Measurements from ENCODE around the gene CLHC1. TPM values are rescaled to one million over a fixed set of nuclear protein-coding genes. Genes with fewer than 3 reads are reported as not detected.
"Not testable (repeated sequence)": the region's sequence is repeated elsewhere in the genome, so short reads cannot be mapped to it uniquely, and the experiment has no call there.

Gene CLHC1
- total RNA-seq, 1 experiment from 2014 or later: 9.2 TPM

DNA sequence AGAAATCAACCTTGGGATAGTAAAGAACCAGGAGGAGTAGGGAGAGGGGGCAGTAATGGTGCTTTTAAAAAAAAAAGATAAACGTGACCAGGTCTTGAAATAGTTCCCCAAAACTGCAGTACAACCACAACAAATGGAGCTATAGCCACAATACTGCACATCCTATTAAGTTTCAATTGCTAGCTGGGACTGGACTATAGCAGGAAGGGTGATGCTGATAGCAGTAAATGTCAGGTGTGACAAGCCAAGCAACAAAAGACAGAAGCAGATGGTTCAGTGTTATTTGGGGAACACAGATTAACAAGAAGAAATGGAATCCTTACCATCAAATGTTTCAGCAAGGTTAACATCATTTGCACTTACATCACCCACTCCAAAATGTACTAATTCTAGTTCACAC lies 10.5 kb upstream of the CLHC1 start:
- Histone ChIP-seq H2AFZ (ENCODE audit: low read length) (no peak overlapping the region), H3K79me1 (ENCODE audit: insufficient read depth, low read depth, low read length, poor library complexity, severe bottlenecking) (no peaks in the 10 kb centered on the region), H3K56ac (ENCODE audit: insufficient read length, low read depth, low read length) (no peak overlapping the region), H3K18ac (ENCODE audit: insufficient read length, low read depth, low read length) (no peak overlapping the region), H4K91ac (ENCODE audit: insufficient read length, low read depth, low read length) (no peak overlapping the region), H2BK120ac (ENCODE audit: low read depth, low read length, poor library complexity, severe bottlenecking) (no peak overlapping the region), H2BK12ac (ENCODE audit: insufficient read length, low read depth, low read length) (no peak overlapping the region), H2BK15ac (ENCODE audit: low read depth, low read length) (no peak overlapping the region), H2BK5ac (ENCODE audit: insufficient read length, low read length) (no peak overlapping the region), H3K23ac (ENCODE audit: insufficient read length, low read depth, low read length) (no peak overlapping the region), H3K9ac (ENCODE audit: extremely low read depth, insufficient read length, low read length) (no peak overlapping the region), H3K9me3 (ENCODE audit: control insufficient read depth, low read depth, low read length) (no peaks in the 10 kb centered on the region), H3K4me2 (ENCODE audit: insufficient read depth, insufficient read length, low read length) (no peak overlapping the region), H3K14ac (ENCODE audit: insufficient read depth, low read length) (no peak overlapping the region), H2AK5ac (ENCODE audit: insufficient read length, low read length) (no peak overlapping the region), H2BK20ac (ENCODE audit: low read depth, low read length, poor library complexity, severe bottlenecking) (no peak overlapping the region), H4K20me1 (ENCODE audit: control insufficient read depth, insufficient read depth, insufficient read length) (no peaks in the 10 kb centered on the region), H3K79me2 (ENCODE audit: insufficient read depth, low read length) (no peaks in the 10 kb centered on the region), H3K4me1 (ENCODE audit: insufficient read depth, low read length) (no peaks in the 10 kb centered on the region), H3K27me3 (ENCODE audit: insufficient read depth, low read length) (no peaks in the 10 kb centered on the region), H3K4ac (ENCODE audit: low read depth, low read length) (no peak overlapping the region), H3K27ac (ENCODE audit: insufficient read length, low read depth, low read length) (no peak overlapping the region), H3K23me2 (ENCODE audit: insufficient read length, low read depth, low read length, poor library complexity, severe bottlenecking) (no peaks in the 10 kb centered on the region), H4K8ac (replicated peaks; ENCODE audit: insufficient read length, low read depth, low read length) (no peak overlapping the region), H4K5ac (ENCODE audit: insufficient read length, low read depth, low read length) (no peak overlapping the region), H3T11ph (ENCODE audit: low read length) (no peak overlapping the region)
- no CpG with 5 or more reads among the region's 1 CpG for WGBS (ENCODE audit: extremely low coverage, insufficient read length, low lambda C conversion rate)
- Mint-ChIP-seq H3K4me1 (no peaks in the 10 kb centered on the region), H3K4me3 (no peak overlapping the region), H3K9me3 (no peaks in the 10 kb centered on the region), H3K36me3 (ENCODE audit: insufficient read depth in 1 of 3, low read depth in 3 of 3) (peaks cover 0 to 67% (median 18%) of the 10 kb centered on the region in 3 experiments; a peak in 6 of 7 replicates), H3K27ac (no peak overlapping the region), H3K27me3 (ENCODE audit: low read depth) (no peaks in the 10 kb centered on the region)
- TF ChIP-seq, protein P1, sequence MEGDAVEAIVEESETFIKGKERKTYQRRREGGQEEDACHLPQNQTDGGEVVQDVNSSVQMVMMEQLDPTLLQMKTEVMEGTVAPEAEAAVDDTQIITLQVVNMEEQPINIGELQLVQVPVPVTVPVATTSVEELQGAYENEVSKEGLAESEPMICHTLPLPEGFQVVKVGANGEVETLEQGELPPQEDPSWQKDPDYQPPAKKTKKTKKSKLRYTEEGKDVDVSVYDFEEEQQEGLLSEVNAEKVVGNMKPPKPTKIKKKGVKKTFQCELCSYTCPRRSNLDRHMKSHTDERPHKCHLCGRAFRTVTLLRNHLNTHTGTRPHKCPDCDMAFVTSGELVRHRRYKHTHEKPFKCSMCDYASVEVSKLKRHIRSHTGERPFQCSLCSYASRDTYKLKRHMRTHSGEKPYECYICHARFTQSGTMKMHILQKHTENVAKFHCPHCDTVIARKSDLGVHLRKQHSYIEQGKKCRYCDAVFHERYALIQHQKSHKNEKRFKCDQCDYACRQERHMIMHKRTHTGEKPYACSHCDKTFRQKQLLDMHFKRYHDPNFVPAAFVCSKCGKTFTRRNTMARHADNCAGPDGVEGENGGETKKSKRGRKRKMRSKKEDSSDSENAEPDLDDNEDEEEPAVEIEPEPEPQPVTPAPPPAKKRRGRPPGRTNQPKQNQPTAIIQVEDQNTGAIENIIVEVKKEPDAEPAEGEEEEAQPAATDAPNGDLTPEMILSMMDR (conservative IDR thresholded peaks at IDR 0.05): no peak
- no peak for DNase-seq

- not testable (repeated sequence) for H3K23me2 ChIP-seq (ENCODE audit: insufficient read length, low read depth, low read length, poor library complexity, severe bottlenecking); H3K18ac ChIP-seq (ENCODE audit: insufficient read length, low read depth, low read length); H3T11ph ChIP-seq (ENCODE audit: low read length); H3K23ac ChIP-seq (ENCODE audit: insufficient read length, low read depth, low read length); H2BK5ac ChIP-seq (ENCODE audit: insufficient read length, low read length); H2AFZ ChIP-seq (ENCODE audit: low read length); H2AK5ac ChIP-seq (ENCODE audit: insufficient read length, low read length); H3K9me3 Mint-ChIP-seq; H3K14ac ChIP-seq (ENCODE audit: insufficient read depth, low read length); H3K4me1 ChIP-seq (ENCODE audit: insufficient read depth, low read length); H3K79me1 ChIP-seq (ENCODE audit: insufficient read depth, low read depth, low read length, poor library complexity, severe bottlenecking); H2BK120ac ChIP-seq (ENCODE audit: low read depth, low read length, poor library complexity, severe bottlenecking); DNase-seq; H4K5ac ChIP-seq (ENCODE audit: insufficient read length, low read depth, low read length); H2BK12ac ChIP-seq (ENCODE audit: insufficient read length, low read depth, low read length); H3K4me3 Mint-ChIP-seq; H3K27me3 ChIP-seq (ENCODE audit: insufficient read depth, low read length); H3K4me2 ChIP-seq (ENCODE audit: insufficient read depth, insufficient read length, low read length); H3K4me1 Mint-ChIP-seq; H4K91ac ChIP-seq (ENCODE audit: insufficient read length, low read depth, low read length); H3K9me3 ChIP-seq (ENCODE audit: control insufficient read depth, low read depth, low read length); H3K27me3 Mint-ChIP-seq (ENCODE audit: low read depth); H4K20me1 ChIP-seq (ENCODE audit: control insufficient read depth, insufficient read depth, insufficient read length); H3K4ac ChIP-seq (ENCODE audit: low read depth, low read length); H3K56ac ChIP-seq (ENCODE audit: insufficient read length, low read depth, low read length); H2BK20ac ChIP-seq (ENCODE audit: low read depth, low read length, poor library complexity, severe bottlenecking); H3K9ac ChIP-seq (ENCODE audit: extremely low read depth, insufficient read length, low read length); H4K8ac ChIP-seq (replicated peaks; ENCODE audit: insufficient read length, low read depth, low read length); H3K27ac Mint-ChIP-seq; H2BK15ac ChIP-seq (ENCODE audit: low read depth, low read length); H3K27ac ChIP-seq (ENCODE audit: insufficient read length, low read depth, low read length); H3K79me2 ChIP-seq (ENCODE audit: insufficient read depth, low read length)
- peaks cover 0 to 65% (median 16%) of the 10 kb centered on the region in 3 experiments; a peak in 6 of 7 replicates for H3K36me3 Mint-ChIP-seq (ENCODE audit: insufficient read depth in 1 of 3, low read depth in 3 of 3)
- no CpG with 5 or more reads among the region's 8 CpGs for WGBS (ENCODE audit: extremely low coverage, insufficient read length, low lambda C conversion rate)
These were observed 9.5 kb upstream of the CLHC1 start for GRCh38 chr2:55241582-55241981.

All from H9 (cell line).